OCI-LY7 (cell line): Measurements from ENCODE around the gene USP17L18.
"Not testable (repeated sequence)": the region's sequence is repeated elsewhere in the genome, so short reads cannot be mapped to it uniquely, and the experiment has no call there.

Experiments
- CTCF ChIP-seq: fragments of 200-600 bp; sonication (generic); conservative IDR thresholded peaks from 2 replicates; pipeline ENCODE4 v1.5.1; 2014; ENCODE audit warnings: mild to moderate bottlenecking, antibody characterized with exemption, low read length, moderate library complexity, mixed read lengths
- EZH2phosphoT487 ChIP-seq: fragments of 200-600 bp; sonication (generic); IDR thresholded peaks from 2 replicates; pipeline ENCODE4 v1.6.1; 2018; ENCODE audit warnings: low read depth, borderline replicate concordance, mild to moderate bottlenecking, mixed run types, antibody characterized with exemption, low read length, moderate library complexity, mixed read lengths

GRCh38 chr4:9230249-9230648 lies 18.2 kb upstream of the USP17L18 start:
- TF ChIP-seq CTCF, EZH2phosphoT487: not testable (repeated sequence)
